Activated T-helper 1 cell treated with anti-CD3 and anti-CD28 coated beads, Interleukin-12 subunit alpha, Interleukin-12 subunit beta, Interleukin-2, Interleukin-4 antibody, amounts not matched to agents 30 ng/mL and 10 ng/mL and 1 ng/mL, durations not matched to agents 14 hours and 24 hours and 36 hours (primary cell): ENCODE data around the gene CYP11A1. TPM values are rescaled to one million over a fixed set of nuclear protein-coding genes. Genes with fewer than 3 reads are reported as not detected.
"Not testable (repeated sequence)": the region's sequence is repeated elsewhere in the genome, so short reads cannot be mapped to it uniquely, and the experiment has no call there.

Source experiments
- DNase-seq: peaks from one replicate; pipeline ENCODE4 v3.0.0; 2021; ENCODE audit warnings: low spot score
- H3K27ac Mint-ChIP-seq: one replicate; pipeline ENCODE4 v1.8.0; 2021; ENCODE audit warnings: mild to moderate bottlenecking, mixed read lengths
- H3K27me3 Mint-ChIP-seq: one replicate; pipeline ENCODE4 v1.8.0; 2022; ENCODE audit warnings: mild to moderate bottlenecking, moderate library complexity, mixed read lengths; ENCODE audit not compliant: insufficient read depth
- H3K36me3 Mint-ChIP-seq: one replicate; pipeline ENCODE4 v1.8.0; 2021; ENCODE audit warnings: low read depth, mixed read lengths
- H3K4me1 Mint-ChIP-seq: one replicate; pipeline ENCODE4 v1.8.0; 2021; ENCODE audit warnings: low read depth, mixed read lengths
- H3K4me3 Mint-ChIP-seq: one replicate; pipeline ENCODE4 v1.8.0; 2021; ENCODE audit warnings: mild to moderate bottlenecking, moderate library complexity, mixed read lengths
- H3K9me3 Mint-ChIP-seq: one replicate; pipeline ENCODE4 v1.8.0; 2021; ENCODE audit warnings: mixed read lengths
- intact Hi-C: fragments of 100-400 bp; cut with micrococcal nuclease; formaldehyde crosslinking; loops from one replicate; pipeline ENCODE4 v1.15.1; 2024
- total RNA-seq: library from RNA; stranded (reverse); gene quantifications from 2 replicates; pipeline ENCODE4 v1.2.3, GENCODE V29; 2022

CYP11A1 gene
- total RNA-seq, 1 donor from 2014 or later, result not detected

DNA sequence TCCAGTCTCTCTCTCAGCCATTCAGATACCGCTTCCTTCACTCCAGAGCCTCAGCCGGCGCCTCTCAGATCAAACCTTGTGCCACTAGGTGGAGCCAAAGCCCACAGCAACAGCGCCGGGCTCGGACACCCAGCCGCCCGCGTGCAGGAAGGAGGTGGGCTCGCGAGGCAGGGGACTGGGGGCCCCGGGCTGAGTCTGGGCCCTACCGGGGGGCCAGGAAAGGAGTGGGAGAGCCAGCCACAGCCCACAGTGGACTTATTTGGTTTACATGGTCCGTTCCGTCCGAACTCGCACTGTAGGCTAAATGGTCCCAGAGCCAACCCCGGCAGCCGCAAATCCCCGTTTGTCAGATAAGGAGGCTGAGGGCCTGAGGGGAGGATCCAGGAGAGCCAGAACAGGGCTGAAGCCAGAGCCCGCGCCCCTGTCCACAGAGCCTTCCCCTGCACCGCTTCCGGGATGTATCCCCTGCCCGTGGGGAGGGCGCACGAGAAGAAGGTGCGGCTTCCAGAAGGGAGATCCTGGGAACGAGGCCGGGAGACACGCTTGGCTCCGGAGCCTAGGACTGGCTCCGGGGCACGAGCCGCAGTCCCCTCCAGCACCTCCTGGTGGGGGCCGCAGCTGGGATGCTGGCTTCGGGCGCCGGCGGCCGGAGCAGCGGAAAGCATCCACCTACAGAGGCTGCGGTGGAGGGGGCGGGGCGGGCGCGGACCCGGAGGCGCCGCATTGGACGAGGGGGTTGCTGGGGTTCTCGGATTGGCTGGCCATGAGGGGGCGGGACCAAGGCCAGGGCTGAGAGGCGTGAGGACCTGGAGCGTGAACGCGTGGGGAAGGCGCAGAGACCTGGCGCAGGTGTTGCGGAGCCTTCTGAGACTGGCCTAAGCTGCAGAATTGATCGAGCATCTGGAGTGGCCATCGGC, 6.5 kb upstream of the CYP11A1 start:
- peaks cover 50% of the 10 kb centered on the region for H3K4me1 Mint-ChIP-seq
- H3K9me3 Mint-ChIP-seq, result no peaks in the 10 kb centered on the region
- peaks cover 26% of the 10 kb centered on the region for H3K27me3 Mint-ChIP-seq
- H3K4me3 Mint-ChIP-seq, result peak overlapping the region; percentile 85
- intact Hi-C loops, result loop anchor here (1.0 to 5.0 kb wide), 8 partner anchors 8 to 578 kb away; partner anchors contain the start of genes CLK3, COX5A and UBL7
- no peaks in the 10 kb centered on the region for H3K36me3 Mint-ChIP-seq
- peak overlapping the region; percentile 78 for H3K27ac Mint-ChIP-seq
- peak; percentile 90 for DNase-seq

DNA sequence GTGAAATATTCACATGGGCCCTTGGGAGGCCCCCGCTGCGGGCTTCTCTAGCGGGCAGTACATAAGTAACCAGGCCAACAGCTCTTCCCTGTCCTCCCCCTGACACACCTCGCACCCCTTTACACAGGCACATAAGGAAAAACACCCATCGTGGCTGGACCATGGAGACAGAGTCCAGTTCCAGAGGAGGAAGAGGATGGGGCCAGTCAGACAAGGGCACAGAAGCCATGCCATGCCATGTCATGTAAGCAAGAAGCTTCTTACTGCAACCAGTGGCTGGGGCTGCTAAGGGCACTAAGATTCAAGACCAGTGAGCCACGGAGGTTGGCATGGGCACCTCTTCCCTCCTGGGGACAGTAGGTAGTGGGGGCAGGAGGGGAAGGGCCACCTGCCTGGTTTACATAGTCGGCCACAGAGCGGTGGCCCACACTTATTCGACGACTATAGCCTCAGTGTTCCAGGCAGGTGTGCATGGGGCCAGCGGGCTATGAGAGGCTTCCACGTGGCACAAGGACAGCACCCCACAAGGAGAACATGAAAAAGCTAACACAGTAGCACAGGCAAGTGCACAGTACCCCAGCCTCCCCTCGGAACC, 5.7 kb upstream of the CYP11A1 start:
- Mint-ChIP-seq H3K27ac (no peak overlapping the region), H3K4me1 (peaks cover 42% of the 10 kb centered on the region), H3K36me3 (no peaks in the 10 kb centered on the region)

DNA sequence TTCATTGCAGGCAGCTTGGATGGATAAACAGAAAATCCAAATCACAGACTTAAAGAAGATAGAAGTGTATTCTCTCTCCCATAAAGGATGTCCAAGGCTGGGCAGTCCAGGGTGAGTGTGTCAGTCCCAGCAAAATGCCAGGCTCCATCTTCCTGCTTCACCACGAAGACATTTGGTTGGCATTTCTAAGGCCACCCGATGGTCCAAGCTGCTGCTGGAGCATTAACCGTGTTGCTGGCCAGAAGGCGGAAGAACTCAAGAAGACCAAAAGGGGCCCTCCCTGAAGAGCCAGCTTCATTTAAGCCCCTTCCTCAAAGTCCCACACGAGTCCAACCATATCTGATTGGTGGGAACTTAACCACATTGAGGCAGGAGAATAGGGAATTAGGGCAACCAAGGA, 3.0 kb upstream of the CYP11A1 start:
- Mint-ChIP-seq H3K36me3 (no peaks in the 10 kb centered on the region), H3K4me1 (peaks cover 16% of the 10 kb centered on the region), H3K27ac (no peak overlapping the region), H3K27me3 (peaks cover 39% of the 10 kb centered on the region), H3K4me3 (no peak overlapping the region), H3K9me3 (no peaks in the 10 kb centered on the region)
- no peak for DNase-seq
- intact Hi-C loops, result loop anchor here (5.0 kb wide), 2 partner anchors 567 to 582 kb away; partner anchors contain the start of gene COX5A

More for the DNA sequence above, 5.7 kb upstream of the CYP11A1 start:
- Mint-ChIP-seq H3K9me3 (no peaks in the 10 kb centered on the region), H3K27me3 (peaks cover 28% of the 10 kb centered on the region), H3K4me3 (peak overlapping the region; percentile 85)
- intact Hi-C loops, result loop anchor here (1.0 to 5.0 kb wide), 5 partner anchors 248 to 579 kb away; partner anchors contain the start of gene COX5A
- DNase-seq, result no peak

DNA sequence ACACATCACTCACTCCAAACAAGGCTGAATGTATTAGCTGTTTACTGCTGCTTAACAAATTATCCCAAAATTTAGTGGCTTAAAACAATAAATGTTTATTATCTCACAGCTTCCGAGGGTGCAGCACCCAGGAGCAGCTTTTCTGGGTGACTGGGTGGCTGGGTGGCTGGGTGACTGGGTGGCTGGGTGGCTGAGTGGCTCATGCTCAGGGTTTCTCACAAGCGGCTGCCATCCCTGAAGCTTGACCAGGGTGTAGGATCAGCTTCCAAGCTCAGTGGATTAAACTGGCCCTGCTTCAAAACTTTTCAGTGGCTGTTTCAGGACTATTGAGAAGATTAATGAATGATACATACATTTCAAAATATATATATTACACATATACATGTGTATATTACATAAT, 2.3 kb upstream of the CYP11A1 start:
- no peak for DNase-seq
- H3K27ac Mint-ChIP-seq, result no peak overlapping the region
- intact Hi-C loops, result loop anchor here (5.0 kb wide), 2 partner anchors 568 to 583 kb away; partner anchors contain the start of gene COX5A
- H3K27me3 Mint-ChIP-seq, result peaks cover 46% of the 10 kb centered on the region
- H3K36me3 Mint-ChIP-seq, result no peaks in the 10 kb centered on the region
- no peak overlapping the region for H3K4me3 Mint-ChIP-seq
- peaks cover 9% of the 10 kb centered on the region for H3K4me1 Mint-ChIP-seq
- H3K9me3 Mint-ChIP-seq, result no peaks in the 10 kb centered on the region

DNA sequence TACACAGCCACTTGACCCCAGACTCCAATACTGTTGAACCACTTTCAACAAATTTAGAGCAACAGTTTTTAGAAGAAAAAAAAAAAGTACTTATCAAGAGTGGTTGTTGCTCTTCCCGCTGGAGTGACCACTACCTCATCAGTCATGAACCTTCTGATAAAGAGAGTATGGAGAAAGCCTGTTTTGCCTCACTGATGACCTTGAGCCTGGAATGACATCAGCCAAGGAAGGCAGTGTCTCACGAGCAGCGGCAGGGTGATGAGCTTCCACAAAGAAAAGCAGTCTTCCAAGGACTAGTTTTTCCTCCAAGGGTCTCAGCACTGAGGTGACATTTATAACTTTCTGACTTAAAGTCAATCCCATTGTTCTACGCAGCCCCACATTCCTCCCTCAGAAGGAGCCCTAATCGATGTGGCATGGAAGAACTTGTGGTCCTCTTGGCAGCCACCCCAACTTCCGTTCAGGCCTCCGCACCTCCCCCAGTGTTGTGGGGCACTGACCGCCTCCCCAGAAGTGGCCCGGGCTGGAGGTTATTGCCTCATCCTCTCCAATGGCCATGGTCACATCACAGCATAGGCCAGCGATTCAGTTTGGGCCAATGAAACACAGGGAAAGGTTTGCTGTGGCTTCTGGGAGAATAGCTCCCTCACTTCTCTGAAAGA, 1.8 kb upstream of the CYP11A1 start:
- Mint-ChIP-seq H3K9me3 (no peaks in the 10 kb centered on the region), H3K27ac (no peak overlapping the region), H3K4me1 (peaks cover 10% of the 10 kb centered on the region), H3K36me3 (no peaks in the 10 kb centered on the region), H3K27me3 (peaks cover 52% of the 10 kb centered on the region), H3K4me3 (no peak overlapping the region)
- intact Hi-C loops, result no loop called here
- DNase-seq, result no peak

DNA sequence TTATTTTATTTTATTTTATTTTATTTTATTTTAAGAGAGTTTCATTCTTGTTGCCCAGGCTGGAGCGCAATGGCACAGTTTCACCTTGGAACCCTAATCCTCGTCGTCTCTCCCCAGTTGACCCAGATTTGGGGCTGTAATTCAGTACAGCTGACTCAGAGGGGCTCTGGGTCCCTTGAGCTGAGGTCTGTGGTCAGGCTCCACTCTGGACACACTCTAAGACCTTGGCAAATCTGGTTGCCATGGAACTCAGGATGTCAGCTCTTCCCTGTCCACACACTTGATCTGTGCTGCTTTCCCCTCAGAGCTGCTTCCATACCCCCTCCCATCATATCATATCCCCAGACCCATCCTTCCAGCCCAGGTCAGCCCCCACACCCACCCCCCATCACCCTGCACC, 675 bp upstream of the CYP11A1 start:
- Mint-ChIP-seq H3K36me3 (no peaks in the 10 kb centered on the region), H3K27ac (no peak overlapping the region), H3K27me3 (peaks cover 61% of the 10 kb centered on the region), H3K4me1 (peaks cover 5% of the 10 kb centered on the region), H3K4me3 (no peak overlapping the region), H3K9me3 (no peaks in the 10 kb centered on the region)
- intact Hi-C loops, result no loop called here
- DNase-seq, result no peak

DNA sequence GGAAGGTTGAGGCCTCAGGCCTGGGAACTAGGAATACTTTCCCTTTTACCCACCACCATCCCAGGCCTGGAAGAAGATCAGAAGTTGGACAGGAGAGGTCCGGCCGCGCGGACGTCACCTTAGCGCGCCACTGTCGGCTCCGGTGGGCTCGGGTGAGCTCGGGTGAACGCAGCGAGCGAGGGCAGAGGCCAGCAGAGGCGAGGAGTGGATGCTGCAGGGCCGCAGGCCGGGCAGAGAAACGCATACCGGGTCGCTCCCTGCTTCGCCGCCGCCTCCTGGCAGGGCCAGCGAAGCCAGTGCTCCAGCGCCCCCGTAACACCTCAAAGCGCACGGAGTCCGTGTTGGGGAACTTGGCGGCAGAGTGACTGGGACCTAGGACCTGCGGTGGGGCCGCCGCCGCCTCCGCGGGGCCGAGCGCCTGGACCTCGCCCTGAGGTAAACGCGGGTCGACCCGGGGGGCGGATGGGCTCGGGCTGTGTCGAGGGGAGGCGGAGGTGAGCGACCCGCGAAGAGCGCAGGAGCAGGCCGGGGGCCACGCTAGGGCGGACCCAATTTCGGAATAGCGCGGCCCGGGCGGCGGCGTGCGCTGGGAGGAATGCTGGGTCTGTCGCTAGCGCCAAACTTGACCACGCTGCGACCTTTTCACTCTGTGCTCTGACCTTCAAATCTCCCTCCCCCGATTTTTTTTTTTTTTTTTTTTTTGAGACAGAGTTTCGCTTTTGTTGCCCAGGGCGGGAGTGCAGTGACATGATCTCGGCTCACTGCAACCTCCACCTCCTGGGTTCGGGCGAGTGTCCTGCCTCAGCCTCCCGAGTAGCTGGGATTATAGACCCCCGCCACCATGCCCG, 1.6 kb downstream of the CYP11A1 start:
- peak overlapping the region; percentile 65 for H3K4me3 Mint-ChIP-seq
- H3K27me3 Mint-ChIP-seq, result peaks cover 55% of the 10 kb centered on the region
- H3K4me1 Mint-ChIP-seq, result peaks cover 5% of the 10 kb centered on the region
- no peak overlapping the region for H3K27ac Mint-ChIP-seq
- H3K36me3 Mint-ChIP-seq, result no peaks in the 10 kb centered on the region
- DNase-seq, result no peak
- no peaks in the 10 kb centered on the region for H3K9me3 Mint-ChIP-seq
- intact Hi-C loops, result no loop called here

DNA sequence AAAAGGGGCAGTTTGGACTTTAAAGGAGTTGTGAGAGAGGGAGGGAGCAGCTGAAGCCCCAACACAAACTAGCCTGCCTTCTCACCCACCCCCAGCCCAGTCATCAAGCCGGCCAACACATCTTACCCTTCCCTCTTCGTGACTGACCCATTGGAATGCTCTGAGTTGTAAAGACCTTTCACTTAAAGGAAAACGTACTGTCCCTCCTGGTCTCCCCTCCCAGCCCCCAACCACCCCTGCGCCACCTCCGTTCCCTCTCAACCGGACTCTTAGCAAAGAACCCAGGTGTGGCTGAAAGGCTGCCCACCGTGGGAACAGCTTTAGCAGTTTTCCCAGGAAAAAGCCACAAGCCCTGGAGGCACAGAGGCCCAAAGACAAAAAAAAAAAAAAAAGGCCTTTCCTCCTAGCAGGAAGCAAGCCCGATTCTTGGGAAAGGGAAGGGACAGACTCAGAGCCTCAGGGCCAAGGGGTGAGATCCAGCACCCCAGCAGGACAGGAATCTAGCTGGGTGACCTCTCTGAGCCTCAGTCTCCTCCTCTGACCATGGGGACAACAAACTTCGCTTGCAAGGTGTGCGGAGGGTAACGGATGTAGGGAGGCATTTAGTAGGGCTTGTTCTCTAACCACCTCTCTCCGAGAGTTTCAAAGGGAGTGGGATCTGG, 2.4 kb downstream of the CYP11A1 start:
- no peak for DNase-seq
- Mint-ChIP-seq H3K4me3 (peak overlapping the region; percentile 65), H3K27ac (no peak overlapping the region), H3K4me1 (peaks cover 5% of the 10 kb centered on the region), H3K9me3 (no peaks in the 10 kb centered on the region), H3K27me3 (peaks cover 48% of the 10 kb centered on the region), H3K36me3 (no peaks in the 10 kb centered on the region)
- intact Hi-C loops, result no loop called here

DNA sequence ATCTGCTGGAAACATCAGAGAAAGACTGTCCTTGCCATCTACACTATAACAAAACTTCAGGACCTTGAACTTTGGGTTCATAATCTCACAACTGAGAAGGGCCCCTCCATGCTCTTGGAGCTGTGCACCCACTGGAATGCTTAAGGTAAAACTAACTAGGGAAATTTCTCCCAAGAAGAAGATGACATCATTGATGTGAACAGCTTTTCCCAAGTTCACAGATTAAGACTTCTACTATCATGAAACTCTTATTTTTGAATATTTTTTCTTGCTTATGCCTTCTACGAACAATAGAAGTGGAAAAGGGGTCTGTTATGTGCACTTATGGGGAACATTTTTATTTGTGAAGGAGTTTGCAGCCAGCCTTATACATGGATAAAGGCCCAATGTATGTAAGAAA, 5.0 kb downstream of the CYP11A1 start:
- Mint-ChIP-seq H3K27me3 (peaks cover 39% of the 10 kb centered on the region), H3K4me1 (peaks cover 5% of the 10 kb centered on the region), H3K27ac (no peak overlapping the region), H3K9me3 (no peaks in the 10 kb centered on the region), H3K36me3 (no peaks in the 10 kb centered on the region), H3K4me3 (no peak overlapping the region)
- intact Hi-C loops, result no loop called here
- no peak for DNase-seq

DNA sequence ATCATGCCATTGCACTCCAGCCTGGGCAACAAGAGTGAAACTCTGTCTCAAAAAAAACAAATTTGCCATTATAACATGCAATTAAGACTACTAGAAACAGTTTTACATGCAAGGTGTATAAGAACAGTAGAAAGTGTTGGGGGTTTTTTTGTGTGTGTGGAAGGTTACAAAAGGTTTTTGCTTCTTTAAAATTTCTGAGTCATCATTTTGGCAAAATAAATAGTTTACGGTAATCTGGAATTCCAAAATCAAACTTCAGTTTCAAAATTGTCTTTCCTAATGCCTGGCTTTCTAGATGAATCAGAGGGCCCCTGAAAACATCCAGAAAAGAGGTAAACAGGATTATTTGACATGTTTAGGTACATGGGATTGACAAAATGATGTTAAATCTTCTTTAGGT, 6.6 kb downstream of the CYP11A1 start:
- DNase-seq, intact Hi-C loops, H3K9me3 Mint-ChIP-seq, H3K4me3 Mint-ChIP-seq, H3K36me3 Mint-ChIP-seq, H3K27ac Mint-ChIP-seq, H3K4me1 Mint-ChIP-seq: not testable (repeated sequence)
- peaks cover 29% of the 10 kb centered on the region for H3K27me3 Mint-ChIP-seq

DNA sequence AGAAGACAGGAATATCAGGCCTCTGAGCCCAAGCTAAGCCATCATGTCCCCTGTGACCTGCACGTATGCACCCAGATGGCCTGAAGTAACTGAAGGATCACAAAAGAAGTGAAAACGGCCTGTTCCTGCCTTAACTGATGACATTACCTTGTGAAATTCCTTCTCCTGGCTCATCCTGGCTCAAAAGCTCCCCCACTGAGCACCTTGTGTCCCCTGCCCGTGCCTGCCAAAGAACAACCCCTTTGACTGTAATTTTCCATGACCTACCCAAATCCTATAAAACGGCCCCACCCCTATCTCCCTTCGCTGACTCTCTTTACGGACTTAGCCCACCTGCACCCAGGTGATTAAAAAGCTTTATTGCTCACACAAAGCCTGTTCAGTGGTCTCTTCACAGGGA, 8.1 kb downstream of the CYP11A1 start:
- H3K27ac Mint-ChIP-seq, intact Hi-C loops, DNase-seq, H3K9me3 Mint-ChIP-seq, H3K4me3 Mint-ChIP-seq, H3K4me1 Mint-ChIP-seq, H3K36me3 Mint-ChIP-seq: not testable (repeated sequence)
- H3K27me3 Mint-ChIP-seq, result peaks cover 26% of the 10 kb centered on the region

DNA sequence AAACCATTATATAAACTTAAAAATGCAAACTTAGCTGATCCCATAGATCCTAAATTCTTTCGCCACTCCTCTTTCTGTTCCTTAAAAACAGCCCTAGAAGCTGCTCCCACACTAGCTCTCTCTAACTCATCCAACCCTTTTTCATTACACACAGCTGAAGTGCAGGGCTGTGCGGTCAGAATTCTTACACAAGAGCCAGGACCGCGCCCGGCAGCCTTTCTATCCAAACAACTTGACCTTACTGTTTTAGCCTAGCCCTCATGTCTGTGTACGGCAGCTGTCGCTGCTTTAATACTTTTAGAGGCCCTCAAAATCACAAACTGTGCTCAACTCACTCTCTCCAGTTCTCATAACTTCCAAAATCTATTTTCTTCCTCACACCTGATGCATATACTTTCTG, 9.9 kb downstream of the CYP11A1 start:
- DNase-seq, H3K4me3 Mint-ChIP-seq, H3K4me1 Mint-ChIP-seq, H3K27ac Mint-ChIP-seq, H3K36me3 Mint-ChIP-seq, intact Hi-C loops: not testable (repeated sequence)
- peaks cover 15% of the 10 kb centered on the region for H3K27me3 Mint-ChIP-seq
- H3K9me3 Mint-ChIP-seq, result peaks cover 13% of the 10 kb centered on the region
